T-helper 17 cell (primary cell): ENCODE measurements around the gene INPP4B. TPM values are rescaled to one million over a fixed set of nuclear protein-coding genes. Genes with fewer than 3 reads are reported as not detected.
"Not testable (repeated sequence)": the region's sequence is repeated elsewhere in the genome, so short reads cannot be mapped to it uniquely, and the experiment has no call there.

Experiments used
- ATAC-seq: fragments of 150-1000 bp; cut with Tn5 transposase; 2 replicates; pipeline ENCODE4 v1.10.0; 2021; ENCODE audit warnings: mild to moderate bottlenecking, moderate library complexity
- DNase-seq, 3 donors: peaks; one replicate each; pipeline versions ENCODE4 v3.0.0 to v3.0.0-alpha.2; 2020 to 2021
- H3K9me3 ChIP-seq: one replicate; pipeline ENCODE4 v1.7.0; 2013; ENCODE audit warnings: low read length, mild to moderate bottlenecking; ENCODE audit not compliant: control insufficient read depth, poor library complexity, severe bottlenecking
- H3K27ac Mint-ChIP-seq: one replicate; pipeline ENCODE4 v1.8.0; 2022; ENCODE audit warnings: mild to moderate bottlenecking, moderate library complexity, mixed read lengths
- H3K27me3 Mint-ChIP-seq: one replicate; pipeline ENCODE4 v1.8.0; 2022; ENCODE audit warnings: mixed read lengths
- H3K36me3 Mint-ChIP-seq: one replicate; pipeline ENCODE4 v1.8.0; 2022; ENCODE audit warnings: low read depth, mixed read lengths
- H3K4me1 Mint-ChIP-seq: one replicate; pipeline ENCODE4 v1.8.0; 2022; ENCODE audit warnings: mild to moderate bottlenecking, mixed read lengths
- H3K4me3 Mint-ChIP-seq: one replicate; pipeline ENCODE4 v1.8.0; 2022; ENCODE audit warnings: mild to moderate bottlenecking, moderate library complexity, mixed read lengths
- total RNA-seq, 4 donors: library from RNA in 2 of 4; stranded (reverse) in 2 of 4; gene quantifications; one replicate each; pipeline ENCODE4 v1.2.3 and lab custom pipeline; 2022 to 2026

INPP4B gene
- total RNA-seq, 2 donors from 2014 or later: 91.8 to 102 TPM

DNA sequence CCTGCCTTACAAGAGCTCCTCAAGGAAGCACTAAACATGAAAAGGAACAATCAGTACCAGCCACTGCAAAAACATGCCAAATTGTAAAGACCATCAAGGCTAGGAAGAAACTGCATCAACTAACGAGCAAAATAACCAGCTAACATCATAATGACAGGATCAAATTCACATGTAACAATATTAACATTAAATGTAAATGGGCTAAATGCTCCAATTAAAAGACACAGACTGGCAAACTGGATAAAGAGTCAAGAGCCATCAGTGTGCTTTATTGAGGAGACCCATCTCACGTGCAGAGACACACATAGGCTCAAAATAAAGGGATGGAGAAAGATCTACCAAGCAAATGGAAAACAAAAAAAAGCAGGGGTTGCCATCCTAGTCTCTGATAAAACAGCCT is 777.8 kb downstream of the INPP4B start:
- ATAC-seq, H3K4me1 Mint-ChIP-seq, DNase-seq, H3K36me3 Mint-ChIP-seq, H3K27me3 Mint-ChIP-seq, H3K27ac Mint-ChIP-seq, H3K9me3 ChIP-seq: not testable (repeated sequence)
- peak overlapping the region; percentile 19 for H3K4me3 Mint-ChIP-seq

DNA sequence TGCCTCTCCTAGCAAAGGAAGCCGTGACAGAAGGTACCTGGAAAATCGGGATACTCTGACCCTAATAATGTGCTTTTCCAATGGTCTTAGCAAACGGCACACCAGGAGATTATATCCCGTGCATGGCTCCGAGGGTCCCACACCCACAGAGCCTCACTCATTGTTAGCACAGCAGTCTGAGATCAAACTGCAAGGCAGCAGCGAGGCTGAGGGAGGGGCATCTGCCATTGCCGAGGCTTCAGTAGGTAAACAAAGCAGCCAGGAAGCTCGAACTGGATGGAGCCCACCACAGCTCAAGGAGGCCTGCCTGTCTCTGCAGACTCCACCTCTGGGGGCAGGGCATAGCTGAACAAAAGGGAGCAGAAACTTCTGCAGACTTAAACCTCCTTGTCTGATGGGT is 779.5 kb downstream of the INPP4B start:
- not testable (repeated sequence) for H3K27me3 Mint-ChIP-seq, ATAC-seq, H3K4me3 Mint-ChIP-seq, H3K9me3 ChIP-seq, DNase-seq
- H3K4me1 Mint-ChIP-seq: peaks cover 13% of the 10 kb centered on the region
- peaks cover 15% of the 10 kb centered on the region for H3K36me3 Mint-ChIP-seq
- peak overlapping the region; percentile 2 for H3K27ac Mint-ChIP-seq

DNA sequence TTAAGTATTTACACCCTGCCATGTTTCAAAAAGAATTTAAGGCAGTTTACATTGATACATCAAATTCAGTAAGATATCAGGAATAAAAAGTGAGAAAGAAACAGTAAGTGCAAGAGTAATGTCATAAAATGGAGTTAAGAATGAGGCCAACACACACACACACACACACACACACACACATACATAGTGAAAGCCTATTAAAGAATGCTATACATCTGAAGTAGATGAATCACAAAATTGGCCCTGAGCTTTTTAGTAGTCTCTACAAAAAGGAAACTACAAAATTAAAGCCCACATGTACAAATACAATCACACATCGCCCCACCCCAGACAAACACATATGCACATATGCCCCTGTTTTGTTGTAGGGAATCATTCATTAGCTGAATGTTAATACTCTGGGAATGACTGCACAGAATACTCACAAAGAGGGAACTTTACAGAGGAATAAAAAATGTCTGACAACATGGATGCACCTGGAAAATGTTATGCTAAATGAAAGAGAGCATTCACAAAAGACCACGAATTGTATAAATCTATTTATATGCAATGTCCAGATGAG is 780.9 kb downstream of the INPP4B start:
- Mint-ChIP-seq H3K27me3 (no peaks in the 10 kb centered on the region), H3K36me3 (peaks cover 13% of the 10 kb centered on the region), H3K4me1 (peaks cover 13% of the 10 kb centered on the region), H3K27ac (peak overlapping the region; percentile 27), H3K4me3 (no peak overlapping the region)
- no peaks in the 10 kb centered on the region for H3K9me3 ChIP-seq
- ATAC-seq (no peak), DNase-seq (no peak)

DNA sequence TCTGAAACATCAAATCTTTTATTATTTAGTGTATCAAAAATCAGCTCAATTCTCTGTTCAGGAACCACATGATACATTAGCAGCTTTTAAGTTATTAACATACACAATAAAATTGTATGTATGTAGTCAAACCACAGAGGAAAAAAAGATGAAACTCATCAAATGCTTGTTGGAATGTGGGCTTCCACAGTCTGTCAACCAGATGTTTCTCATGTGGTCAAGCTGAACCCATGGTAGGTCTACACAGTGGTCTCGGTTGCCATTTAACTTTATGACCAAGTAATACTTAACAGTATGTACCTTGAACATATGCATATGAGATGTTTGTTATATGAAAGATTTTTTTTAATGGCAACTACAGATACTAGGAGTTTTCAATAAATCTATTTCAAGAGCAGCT is 781.9 kb downstream of the INPP4B start:
- Mint-ChIP-seq H3K4me1 (peaks cover 14% of the 10 kb centered on the region), H3K4me3 (no peak overlapping the region), H3K27ac (no peak overlapping the region), H3K36me3 (peaks cover 11% of the 10 kb centered on the region), H3K27me3 (no peaks in the 10 kb centered on the region)
- DNase-seq (no peak), ATAC-seq (no peak)
- H3K9me3 ChIP-seq: no peaks in the 10 kb centered on the region

DNA sequence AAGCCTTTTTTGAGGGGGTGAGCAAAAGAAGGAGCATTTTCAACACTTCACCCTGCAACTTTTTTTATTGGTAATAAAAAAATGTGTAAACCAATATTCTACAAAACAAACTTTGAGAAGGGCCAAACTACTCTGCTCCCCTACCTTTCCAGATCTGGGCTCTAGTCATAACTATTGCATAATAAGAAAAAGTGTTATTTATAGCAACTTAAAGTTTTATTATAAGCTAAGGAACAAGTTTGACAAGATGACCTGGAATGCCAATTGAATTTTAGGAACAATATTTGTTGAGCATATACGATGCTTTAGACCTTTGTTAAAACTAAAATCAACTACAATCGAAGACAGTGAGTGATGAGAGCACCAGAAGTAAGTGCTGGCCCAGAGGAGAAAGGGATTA is 800.1 kb downstream of the INPP4B start:
- DNase-seq (no peak), ATAC-seq (no peak)
- Mint-ChIP-seq H3K27ac (peak overlapping the region; percentile 53), H3K36me3 (peaks cover 13% of the 10 kb centered on the region), H3K4me1 (peaks cover 41% of the 10 kb centered on the region), H3K4me3 (no peak overlapping the region), H3K27me3 (no peaks in the 10 kb centered on the region)
- no peaks in the 10 kb centered on the region for H3K9me3 ChIP-seq

DNA sequence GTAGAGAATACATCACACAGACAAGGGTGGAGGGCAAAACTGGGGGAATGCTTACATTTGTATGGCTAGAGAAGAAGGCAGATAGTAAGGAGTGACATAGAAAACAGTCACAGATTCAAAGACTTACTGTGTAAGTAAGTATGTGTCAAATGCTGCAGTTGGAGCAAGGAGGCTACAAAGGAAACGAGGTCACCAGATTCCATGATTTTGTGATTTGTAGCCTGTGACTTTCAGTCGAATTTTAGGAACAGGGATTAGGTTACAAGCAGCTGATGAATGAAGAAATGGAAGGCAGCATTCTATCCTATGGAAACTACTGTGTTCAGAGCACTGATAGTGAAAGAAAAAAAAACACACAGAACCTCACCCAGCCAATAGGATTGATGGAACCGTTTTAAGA is 801.8 kb downstream of the INPP4B start:
- ATAC-seq: no peak
- DNase-seq: no peak
- Mint-ChIP-seq H3K27me3 (no peaks in the 10 kb centered on the region), H3K36me3 (peaks cover 16% of the 10 kb centered on the region), H3K4me1 (peaks cover 48% of the 10 kb centered on the region), H3K27ac (no peak overlapping the region), H3K4me3 (no peak overlapping the region)
- no peaks in the 10 kb centered on the region for H3K9me3 ChIP-seq

DNA sequence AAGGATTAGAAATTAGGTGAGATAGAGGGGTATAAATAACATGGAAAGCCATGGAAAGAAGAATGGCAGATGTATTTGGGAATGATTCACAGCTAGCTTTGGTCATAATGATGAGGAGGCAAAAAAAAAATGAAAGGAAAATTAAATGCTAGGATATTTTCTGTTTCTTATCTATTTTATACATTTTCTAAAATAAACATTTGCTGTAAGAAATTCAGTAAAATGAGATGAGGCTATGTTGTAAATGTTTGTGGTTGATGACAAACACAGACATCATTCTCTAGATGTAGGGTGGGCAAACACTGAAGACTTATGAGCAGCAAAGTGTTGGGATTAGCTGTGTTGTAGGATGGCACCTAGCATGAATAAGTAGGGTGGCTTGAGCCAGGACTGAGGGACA is 802.6 kb downstream of the INPP4B start:
- no peaks in the 10 kb centered on the region for H3K9me3 ChIP-seq
- Mint-ChIP-seq H3K27me3 (no peaks in the 10 kb centered on the region), H3K36me3 (peaks cover 14% of the 10 kb centered on the region), H3K27ac (no peak overlapping the region), H3K4me3 (no peak overlapping the region), H3K4me1 (peaks cover 49% of the 10 kb centered on the region)
- ATAC-seq (no peak), DNase-seq (no peak)

DNA sequence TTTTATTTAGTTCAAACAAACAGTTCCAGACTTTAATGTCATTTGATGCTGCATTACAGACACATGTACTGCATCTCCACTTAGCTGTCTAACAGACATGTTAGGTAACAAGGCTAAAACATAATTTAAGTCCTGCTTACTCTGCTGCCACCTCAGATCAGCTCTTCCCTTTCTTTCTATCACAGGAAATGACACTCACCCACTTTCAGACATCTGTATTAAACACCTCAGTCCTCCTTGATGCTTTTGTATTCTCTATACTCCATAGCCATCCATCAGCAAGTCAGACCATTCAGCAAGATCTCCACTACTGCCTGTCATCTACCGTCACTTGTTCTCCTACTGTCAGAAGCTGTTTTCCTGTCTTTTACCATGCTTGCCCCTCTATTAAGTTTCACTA is 804.3 kb downstream of the INPP4B start:
- H3K36me3 Mint-ChIP-seq: peaks cover 14% of the 10 kb centered on the region
- H3K4me3 Mint-ChIP-seq: no peak overlapping the region
- H3K27me3 Mint-ChIP-seq: no peaks in the 10 kb centered on the region
- DNase-seq (no peak), ATAC-seq (no peak)
- peak overlapping the region; percentile 1 for H3K27ac Mint-ChIP-seq
- H3K4me1 Mint-ChIP-seq: peaks cover 48% of the 10 kb centered on the region
- H3K9me3 ChIP-seq: no peaks in the 10 kb centered on the region

DNA sequence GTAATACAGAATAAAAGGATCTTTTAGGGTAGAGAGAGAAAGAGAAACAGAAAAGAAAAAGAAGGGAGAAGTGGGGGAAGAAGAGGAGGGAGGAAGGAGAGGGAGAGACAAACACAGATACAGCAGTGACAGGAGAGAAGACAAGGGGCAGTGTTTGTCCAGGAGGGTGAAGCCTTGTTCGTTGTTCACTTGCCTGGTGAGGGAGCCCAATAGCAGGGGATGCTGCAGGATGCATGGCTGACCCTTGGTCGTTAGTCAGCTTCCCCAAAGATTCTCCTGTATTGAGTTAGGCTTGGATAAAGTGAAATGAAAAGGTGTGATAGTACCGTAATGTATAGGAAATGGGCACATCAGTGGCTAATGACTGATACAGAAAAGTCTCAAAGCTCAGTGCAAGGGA is 806.1 kb downstream of the INPP4B start:
- DNase-seq (no peak), ATAC-seq (no peak)
- no peaks in the 10 kb centered on the region for H3K9me3 ChIP-seq
- Mint-ChIP-seq H3K36me3 (peaks cover 8% of the 10 kb centered on the region), H3K4me1 (peaks cover 45% of the 10 kb centered on the region), H3K27me3 (no peaks in the 10 kb centered on the region), H3K4me3 (no peak overlapping the region), H3K27ac (peak overlapping the region; percentile 85)

DNA sequence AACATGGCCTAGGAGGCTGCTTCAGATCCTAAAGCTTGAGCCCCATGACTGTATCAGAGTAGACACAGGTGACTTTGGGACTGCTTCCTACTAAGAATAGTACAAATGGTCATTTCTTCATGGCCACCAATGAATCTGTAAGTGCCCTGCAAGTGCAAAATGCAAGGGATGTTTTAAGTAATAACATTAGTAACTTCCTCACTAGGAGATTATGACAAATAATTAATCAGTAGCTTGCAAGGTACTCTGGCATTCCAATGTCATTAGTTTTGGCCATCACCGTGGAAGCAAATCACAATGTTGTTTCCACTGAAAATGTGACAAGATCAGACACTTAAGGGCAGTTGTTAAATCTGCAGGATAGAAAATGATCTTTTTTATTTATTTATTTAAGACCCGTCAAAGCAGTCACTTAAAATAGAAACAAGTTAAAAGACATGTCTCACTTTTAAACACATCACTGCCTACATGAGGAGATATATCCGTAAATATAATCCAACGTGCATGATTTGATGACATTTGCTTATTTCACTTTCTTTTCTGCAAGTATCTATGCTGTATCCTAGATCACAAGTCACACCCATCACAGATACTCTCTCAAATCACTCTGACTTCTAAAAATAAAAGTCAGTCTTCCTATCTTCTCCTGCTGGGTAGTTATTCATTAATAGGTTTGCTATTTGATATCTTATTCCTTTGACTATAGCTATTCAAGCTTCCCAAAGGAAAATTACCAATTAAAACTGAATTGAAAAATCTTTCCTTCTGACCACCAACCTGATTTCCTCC is 809.1 kb downstream of the INPP4B start:
- no peaks in the 10 kb centered on the region for H3K9me3 ChIP-seq
- Mint-ChIP-seq H3K27me3 (no peaks in the 10 kb centered on the region), H3K27ac (no peak overlapping the region), H3K4me3 (no peak overlapping the region), H3K4me1 (peaks cover 38% of the 10 kb centered on the region), H3K36me3 (peaks cover 7% of the 10 kb centered on the region)
- DNase-seq (no peak), ATAC-seq (no peak)

DNA sequence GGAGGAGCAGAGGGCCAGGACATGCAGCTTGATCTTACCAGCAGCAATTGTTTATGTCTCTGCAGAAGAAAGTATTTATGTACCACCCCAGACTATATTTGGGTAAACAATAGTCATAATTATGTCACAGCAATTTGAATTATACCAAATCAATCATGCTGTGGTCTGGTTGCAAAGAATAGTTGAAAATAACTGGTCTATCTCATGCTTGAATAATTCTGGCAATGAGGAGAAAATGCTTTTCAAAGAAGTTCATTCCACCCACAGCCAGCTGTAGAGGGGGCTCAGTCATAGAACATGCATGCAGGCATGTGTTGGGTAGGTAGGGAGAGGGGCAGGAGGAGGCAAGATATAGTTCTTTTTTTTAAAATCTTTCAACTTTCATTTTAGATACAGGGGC is 810.5 kb downstream of the INPP4B start:
- no peaks in the 10 kb centered on the region for H3K9me3 ChIP-seq
- H3K27me3 Mint-ChIP-seq: no peaks in the 10 kb centered on the region
- H3K4me3 Mint-ChIP-seq: peak overlapping the region; percentile 9
- peaks cover 35% of the 10 kb centered on the region for H3K4me1 Mint-ChIP-seq
- ATAC-seq (no peak), DNase-seq (no peak)
- peaks cover 7% of the 10 kb centered on the region for H3K36me3 Mint-ChIP-seq
- no peak overlapping the region for H3K27ac Mint-ChIP-seq

DNA sequence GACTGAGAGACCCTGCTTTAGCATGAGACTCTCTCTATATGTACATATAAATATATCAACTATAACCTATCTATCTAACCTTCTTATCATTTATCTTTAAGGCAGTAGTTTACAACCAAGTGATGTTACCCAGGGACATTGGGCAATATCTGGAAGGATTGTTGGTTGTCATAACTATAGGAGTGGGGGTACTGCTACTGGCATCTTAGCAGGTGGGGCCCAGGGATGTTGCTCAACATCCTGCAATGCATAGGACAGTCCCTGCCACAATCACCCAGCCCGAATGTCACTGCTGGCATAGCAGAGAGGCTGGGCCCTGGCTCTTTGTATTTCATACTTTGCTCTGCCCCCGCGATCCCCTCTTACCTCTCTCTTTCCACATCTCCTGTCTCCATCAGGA is 812.0 kb downstream of the INPP4B start:
- H3K9me3 ChIP-seq: no peaks in the 10 kb centered on the region
- no peak for ATAC-seq
- Mint-ChIP-seq H3K27ac (peak overlapping the region; percentile 14), H3K27me3 (no peaks in the 10 kb centered on the region), H3K4me3 (no peak overlapping the region), H3K36me3 (peaks cover 4% of the 10 kb centered on the region), H3K4me1 (peaks cover 29% of the 10 kb centered on the region)
- DNase-seq: no peak

DNA sequence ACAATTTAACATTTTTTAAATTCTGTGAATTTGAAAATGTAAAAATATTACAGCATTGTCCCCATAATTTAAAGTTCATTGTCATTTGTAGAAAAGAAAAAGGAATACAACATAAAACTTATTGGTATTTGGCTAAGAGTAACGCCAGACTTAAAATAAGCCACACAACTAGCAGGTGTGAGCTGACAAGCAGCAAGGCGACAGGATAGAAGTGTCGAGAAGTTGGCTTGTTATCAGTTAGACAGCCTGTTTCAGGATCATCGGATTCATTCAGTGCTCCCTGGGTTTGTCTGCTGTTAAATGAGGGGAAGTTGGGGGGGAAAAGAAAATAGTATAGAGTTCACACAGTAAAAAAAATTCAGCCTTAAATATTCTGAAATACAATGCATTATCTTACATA is 816.1 kb downstream of the INPP4B start:
- Mint-ChIP-seq H3K27me3 (no peaks in the 10 kb centered on the region), H3K27ac (no peak overlapping the region), H3K36me3 (peaks cover 7% of the 10 kb centered on the region), H3K4me3 (no peak overlapping the region), H3K4me1 (peaks cover 17% of the 10 kb centered on the region)
- H3K9me3 ChIP-seq: no peaks in the 10 kb centered on the region
- no peak for ATAC-seq
- no peak for DNase-seq

DNA sequence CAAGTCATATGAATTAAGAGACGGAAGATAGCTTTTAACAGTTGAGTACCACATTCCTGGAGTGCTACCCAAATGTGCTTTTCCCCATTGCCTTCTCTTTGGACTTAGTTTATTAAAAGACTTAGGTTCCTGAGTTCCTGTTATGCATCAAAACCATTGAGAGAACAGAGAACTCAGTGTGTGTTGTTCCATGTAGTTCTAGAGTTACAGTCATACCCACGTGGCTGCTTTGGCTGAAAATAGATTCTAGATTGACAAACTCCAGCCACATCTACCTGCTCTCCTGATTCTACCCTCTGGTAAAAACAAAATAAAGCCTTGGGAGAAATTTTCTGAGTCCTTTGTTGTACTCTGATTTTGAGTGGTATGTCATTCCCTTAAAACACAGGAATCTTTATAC is 824.3 kb downstream of the INPP4B start:
- Mint-ChIP-seq H3K27ac (peak overlapping the region; percentile 37), H3K4me3 (no peak overlapping the region), H3K4me1 (no peaks in the 10 kb centered on the region), H3K36me3 (no peaks in the 10 kb centered on the region), H3K27me3 (no peaks in the 10 kb centered on the region)
- no peak for DNase-seq
- H3K9me3 ChIP-seq: no peaks in the 10 kb centered on the region
- no peak for ATAC-seq
